ENCODE data around the gene IL1RL2.
A peak's percentile ranks its signal among the peaks of the same experiment; 100 is the strongest.

The IL1RL2 gene

DNA sequence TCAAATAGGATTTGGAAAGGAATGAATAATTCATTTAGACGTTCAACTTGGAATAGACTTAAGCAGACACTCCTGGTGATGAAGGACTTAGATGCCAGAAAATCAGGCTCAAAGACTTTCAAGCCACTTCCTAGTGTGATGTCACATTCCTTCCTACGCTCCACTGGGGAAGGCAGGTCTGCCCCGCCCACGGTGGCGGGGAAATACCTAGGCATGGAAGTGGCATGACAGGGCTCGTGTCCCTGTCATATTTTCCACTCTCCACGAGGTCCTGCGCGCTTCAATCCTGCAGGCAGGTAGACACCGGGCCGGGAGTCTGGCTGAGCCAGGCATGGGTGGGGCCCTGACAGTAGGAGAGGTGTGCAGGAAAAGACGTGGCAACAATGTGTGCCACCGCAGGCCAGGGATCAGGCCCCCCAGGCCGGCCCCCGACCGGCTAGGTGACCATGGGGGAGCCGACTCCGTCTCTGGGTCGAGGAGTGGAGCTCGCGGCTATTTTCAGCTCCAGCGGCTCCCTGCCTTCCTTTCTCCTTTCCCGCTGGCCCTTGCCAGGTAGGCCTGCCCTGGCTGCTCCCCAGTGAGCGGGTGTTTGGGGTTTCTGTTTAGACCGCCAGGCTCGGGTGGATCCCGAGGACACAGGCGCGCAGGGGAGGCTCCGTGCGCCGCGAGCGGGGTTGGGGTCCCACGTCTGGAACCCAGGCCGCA, at the start of gene IL1RL2:
TSS of gene IL1RL2 (plus strand) at position 233 of the 705 bp plus-strand sequence. CDS start 845 bp downstream, outside the sequence.
- peak in 1 of 2 experiments; percentile 29 for DNase-seq

DNA sequence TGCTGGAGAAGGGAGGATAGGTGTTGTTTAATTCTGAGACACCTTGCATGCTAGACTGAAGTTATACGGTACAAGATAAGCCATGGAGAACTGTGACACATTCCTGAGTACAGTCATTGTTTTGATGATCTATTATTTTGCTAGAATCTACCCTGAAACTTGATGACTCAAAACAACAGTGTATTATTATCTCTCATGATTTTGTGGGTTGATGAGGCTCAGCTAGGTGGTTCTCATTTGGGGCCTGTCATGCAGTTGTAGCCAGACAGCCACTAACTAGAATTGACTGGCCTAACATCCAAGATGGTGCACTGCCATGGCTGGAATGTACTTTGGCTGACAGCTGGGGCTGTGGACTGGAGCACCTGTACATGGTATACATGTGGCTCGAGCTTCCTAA, 49.7 kb upstream of the IL1RL2 start:
- peak; percentile 63 to 65 for DNase-seq

DNA sequence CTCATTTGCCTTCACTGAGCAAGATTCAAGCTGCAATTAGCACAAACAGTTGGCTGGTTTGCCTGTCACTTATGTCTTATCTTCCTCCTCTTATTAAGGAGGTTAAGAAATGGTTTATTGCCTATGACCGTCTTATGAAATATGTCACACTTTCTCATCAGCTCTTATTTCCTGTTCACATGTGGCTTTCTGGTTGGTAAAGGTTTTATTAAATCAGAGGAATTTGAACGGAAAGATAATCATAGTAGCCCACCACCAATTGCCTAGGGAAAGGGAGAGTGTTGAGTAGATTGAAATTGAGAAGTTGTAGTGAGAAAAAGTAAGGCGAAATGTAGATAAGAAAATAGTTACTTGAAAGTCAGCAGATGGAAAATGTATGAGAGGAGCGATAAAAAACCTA, 48.5 kb upstream of the IL1RL2 start:
- no peak for DNase-seq

DNA sequence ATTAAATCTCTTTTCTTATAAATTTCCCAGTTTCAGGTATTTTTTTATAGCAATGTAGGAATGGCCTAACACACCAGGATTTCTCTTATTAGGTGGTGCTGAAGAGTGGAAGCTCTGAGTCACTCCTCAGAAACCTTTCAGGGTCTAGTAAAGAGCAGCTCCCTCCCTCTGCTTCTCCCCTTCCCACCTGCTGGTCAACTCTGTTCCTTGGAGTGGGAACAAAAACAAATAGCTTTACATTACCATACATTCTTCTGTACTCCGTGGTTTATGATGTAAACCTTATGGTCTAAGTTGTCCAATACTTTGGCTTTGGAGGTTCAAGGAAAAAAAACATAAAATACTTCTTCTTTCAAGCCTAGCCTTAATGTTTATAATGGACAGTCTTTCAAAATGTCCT, 47.0 kb upstream of the IL1RL2 start:
- DNase-seq, result no peak

DNA sequence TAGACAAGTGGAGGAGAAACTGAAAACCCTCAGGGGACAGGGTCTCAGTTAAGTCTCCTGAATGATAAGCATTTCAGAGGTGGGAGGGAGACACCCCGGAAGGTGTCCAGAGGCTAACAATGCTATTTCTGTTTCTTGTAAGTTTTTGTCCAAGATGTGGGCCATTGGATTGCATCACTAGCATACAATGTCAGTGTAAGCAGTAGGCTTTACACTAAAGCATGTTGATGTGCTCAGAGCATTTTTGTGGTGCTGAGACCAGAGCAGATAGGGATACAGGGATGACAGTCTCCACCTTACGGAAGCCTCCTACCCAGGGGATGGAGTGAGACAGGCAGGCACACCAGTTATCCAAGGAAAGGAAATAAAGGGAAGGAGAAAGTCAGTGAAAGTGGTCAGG, 46.4 kb upstream of the IL1RL2 start:
- no peak for DNase-seq

DNA sequence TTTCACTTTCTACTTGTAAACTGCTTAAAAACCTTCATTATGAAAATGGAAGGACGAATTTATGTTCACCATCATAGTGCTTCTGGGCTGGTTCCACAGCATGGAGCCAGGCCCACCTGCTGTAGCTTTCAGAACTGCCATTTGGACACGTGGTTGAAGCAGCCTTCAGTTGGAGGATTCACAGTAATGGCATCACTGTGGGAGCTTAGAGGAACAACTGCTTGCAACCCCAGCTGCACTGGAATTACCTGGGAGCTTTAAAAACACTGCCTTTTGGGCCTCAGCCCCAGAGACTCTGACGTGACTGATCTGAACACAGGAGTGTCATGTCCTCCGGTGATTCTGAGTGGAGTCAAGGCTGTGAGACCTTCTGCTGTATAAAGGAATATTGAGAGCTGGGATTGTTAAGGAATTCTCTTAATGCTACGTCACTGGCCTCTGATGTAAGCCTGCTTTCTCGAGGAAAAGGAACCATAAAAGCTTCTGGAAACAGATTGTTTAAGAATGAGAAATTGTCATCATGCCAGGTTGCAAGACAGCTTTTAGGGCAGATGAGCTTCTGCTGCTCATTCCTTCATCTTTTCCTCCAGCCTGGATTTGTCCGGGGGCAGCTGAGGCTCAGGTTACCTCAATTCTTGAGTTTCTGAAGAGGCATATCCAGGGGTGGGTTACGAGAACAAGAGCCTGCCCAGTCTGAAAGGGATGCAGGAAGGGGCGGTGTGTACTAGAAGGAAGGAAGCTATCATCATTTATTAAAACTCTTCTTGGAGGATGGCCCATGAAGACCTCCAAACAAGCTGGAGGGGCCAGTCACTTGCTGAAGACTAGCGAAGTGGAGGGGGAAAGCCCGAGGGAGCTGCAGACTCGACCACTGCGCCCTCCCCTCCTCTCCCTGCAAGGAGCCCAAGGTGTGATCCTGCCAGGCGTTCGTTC, 45.5 kb upstream of the IL1RL2 start:
- DNase-seq, result no peak

DNA sequence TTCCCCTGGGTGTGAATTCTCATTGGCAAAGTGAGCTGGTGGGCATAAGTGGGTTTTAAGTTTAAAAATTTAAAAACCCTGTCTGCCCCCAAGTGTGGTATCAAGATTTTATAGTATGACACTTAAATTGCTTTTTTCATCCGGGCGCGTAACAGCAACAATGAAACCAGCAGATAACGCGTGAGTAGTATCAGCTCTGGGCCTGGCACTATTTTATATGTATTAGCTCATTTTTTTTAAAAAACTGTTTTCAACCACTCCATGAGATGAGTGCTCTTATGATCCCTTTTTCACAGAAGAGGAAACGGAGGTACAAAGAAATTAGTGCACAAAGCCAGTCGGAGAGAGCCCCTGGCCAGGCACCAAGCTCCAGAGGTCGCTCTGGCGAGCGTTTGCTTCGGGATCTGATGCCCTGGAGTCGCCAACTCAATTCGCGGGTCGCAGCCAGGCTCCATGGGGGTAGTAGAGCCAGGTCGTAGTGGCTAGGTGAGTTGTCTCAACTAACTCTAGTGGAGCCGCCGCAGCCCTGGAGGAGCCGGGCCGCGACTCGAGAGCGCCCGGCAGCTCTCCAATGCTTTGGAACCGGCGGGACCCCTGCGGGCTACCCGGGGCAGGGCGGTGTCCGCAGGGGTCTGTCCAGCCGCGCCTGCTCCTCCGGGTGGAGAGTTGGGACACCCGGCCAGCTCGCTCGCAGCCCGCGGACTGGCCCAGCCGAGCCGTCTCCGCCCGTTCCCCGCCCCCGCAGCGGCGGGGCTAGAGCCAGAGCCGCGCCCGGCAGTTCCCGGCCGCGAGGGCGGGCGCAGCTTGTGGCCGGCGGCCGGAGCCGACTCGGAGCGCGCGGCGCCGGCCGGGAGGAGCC, 44.6 kb upstream of the IL1RL2 start, which contains the start of gene IL1R1:
TSS of gene IL1R1 (plus strand) at position 777 of the 859 bp plus-strand sequence. CDS start 14,979 bp downstream, outside the sequence.
- DNase-seq, result peak; percentile 47 to 61

DNA sequence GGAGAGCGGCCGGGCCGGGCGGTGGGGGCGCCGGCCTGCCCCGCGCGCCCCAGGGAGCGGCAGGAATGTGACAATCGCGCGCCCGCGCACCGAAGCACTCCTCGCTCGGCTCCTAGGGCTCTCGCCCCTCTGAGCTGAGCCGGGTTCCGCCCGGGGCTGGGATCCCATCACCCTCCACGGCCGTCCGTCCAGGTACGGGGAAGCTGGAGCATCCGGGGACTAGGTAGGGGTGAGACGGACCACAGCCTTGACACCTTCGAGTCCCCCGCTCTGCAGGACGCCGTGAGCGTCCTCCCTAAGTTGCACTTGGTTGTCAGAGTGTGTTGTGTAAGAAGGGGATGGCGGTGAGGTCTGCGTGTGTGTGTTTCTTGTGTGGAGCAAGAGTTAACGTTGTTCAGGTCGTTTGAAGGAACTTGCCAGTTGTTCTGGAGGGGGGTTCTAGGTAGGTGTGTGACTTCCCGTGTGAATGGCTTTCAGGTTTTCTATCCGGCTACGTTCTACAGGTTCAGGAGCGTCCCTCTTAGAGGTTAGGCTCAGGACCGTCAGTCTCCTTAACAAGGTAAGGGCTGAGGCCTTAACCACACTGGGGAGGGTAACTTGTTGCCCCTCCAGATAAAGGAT, 43.9 kb upstream of the IL1RL2 start:
- DNase-seq, result peak; percentile 50 to 52

DNA sequence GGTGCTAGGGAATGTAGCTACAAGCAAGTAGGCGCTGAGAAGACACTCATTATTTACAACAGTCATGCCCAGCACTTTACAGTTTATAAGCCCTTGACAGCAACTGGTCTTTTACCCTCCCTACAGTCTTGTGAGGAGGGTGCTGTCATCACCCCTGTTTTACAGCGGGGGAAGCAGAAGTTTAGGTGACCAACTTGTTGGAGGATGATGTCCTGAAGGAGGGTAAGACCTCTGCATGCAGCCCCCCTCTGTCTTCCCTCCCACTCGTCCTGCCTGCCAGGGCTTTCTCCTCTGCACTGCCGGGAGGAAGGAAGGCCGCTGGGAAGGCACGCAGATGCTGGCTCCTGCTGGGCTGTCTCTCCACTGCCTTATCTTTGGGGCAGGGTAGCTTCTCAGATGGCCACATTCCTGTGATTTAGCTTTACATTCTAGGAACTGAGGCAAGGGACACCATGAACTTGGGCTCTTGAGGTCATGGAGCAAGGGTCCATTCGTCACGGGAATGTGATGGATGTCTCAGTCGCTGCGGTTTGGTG, 43.3 kb upstream of the IL1RL2 start:
- DNase-seq, result no peak

DNA sequence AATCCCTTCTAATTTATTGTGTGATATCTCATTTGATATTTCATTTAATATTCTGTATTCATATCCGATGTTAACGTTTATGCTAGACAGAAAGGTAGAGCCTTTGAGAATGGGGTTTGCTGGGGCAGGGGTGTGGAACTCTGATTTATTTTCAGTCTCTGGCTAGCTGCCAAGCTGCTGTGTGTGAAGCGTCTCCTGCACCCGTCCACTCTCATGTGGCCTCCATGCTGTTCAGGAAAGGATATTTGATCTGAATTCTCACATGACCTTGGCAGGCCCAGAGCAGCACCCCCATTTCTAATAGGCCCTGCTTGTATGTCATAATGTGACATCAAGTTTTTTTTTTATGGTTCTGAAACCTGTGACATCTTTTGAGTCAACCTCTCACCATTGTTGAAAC, 42.7 kb upstream of the IL1RL2 start:
- DNase-seq, result no peak

DNA sequence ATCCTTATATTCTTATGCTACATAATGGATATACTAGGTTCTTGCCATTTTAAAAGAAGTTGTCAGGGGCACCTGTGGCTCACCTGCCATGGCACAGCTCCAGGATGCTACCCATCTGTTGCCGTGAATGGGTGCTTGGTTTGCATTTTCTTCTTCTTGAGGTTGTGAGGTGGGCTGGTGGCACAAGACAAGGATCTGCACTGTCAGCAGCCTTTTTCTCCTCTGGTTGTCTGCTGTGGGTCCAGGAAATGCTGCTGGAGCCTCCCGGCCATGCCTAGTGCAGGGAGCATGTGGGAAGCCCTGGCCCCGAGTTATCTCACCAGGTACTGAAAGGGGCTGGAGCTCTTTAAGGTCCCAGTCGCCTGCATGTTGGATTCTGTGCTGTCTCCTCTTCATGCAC, 41.7 kb upstream of the IL1RL2 start:
- no peak for DNase-seq

DNA sequence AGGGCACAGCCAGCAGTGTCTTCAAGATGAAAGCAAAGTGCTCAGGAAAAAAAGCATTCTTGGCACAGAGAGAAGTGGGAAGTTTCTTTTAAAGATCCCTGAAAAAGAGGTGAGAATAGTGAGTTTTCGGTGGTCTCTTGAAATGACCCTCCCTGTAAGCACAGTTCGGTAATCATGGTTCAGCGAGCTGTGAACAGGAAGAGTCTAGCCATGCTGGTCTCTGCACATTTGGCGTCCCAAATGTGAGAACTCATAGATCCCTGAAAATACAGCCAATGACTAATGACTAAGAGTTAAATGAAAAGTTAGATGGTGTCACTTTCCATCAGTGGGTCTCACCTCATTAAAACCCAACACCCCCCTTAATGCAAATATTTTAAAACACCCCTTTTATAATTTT, 40.9 kb upstream of the IL1RL2 start:
- no peak for DNase-seq

DNA sequence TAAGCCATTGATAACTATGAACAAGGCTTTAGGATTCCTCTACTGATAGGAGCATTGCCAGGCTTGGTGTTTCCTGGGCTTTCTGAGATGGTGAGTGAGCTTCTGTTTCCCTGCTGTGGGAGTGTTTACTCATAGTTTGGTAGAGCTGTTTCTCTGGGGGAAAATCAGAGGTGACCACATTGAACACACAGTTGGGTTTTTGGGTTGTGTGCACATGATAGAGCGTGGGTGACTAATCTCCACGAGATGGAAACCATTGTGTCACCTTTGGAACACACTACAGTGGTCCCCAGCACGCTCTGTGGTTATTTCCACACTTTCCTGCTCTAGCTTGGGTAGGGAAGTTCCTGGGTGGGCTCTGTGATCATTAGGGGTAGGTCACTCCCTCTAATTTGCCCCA, 38.9 kb upstream of the IL1RL2 start:
- DNase-seq, result peak; percentile 77 to 79

DNA sequence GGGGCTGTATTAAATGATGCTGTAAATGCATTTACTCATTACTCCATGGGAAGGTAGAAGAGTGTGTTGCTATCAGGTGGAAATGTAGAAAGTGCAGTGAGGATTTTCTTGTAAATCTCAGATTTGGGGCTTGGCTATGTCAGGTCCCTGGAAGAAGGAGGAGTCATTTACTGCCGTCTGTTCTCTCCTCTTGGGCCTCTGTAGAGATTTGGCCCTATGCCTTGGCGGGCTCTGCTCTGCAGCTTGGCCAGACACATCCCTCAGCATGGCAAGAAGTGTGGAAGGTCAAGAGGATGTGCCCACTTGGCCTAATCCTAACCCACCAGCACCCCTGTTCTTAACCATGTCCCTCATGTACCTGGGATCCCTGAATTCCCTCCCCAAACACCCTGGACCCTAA, 37.6 kb upstream of the IL1RL2 start:
- no peak for DNase-seq

DNA sequence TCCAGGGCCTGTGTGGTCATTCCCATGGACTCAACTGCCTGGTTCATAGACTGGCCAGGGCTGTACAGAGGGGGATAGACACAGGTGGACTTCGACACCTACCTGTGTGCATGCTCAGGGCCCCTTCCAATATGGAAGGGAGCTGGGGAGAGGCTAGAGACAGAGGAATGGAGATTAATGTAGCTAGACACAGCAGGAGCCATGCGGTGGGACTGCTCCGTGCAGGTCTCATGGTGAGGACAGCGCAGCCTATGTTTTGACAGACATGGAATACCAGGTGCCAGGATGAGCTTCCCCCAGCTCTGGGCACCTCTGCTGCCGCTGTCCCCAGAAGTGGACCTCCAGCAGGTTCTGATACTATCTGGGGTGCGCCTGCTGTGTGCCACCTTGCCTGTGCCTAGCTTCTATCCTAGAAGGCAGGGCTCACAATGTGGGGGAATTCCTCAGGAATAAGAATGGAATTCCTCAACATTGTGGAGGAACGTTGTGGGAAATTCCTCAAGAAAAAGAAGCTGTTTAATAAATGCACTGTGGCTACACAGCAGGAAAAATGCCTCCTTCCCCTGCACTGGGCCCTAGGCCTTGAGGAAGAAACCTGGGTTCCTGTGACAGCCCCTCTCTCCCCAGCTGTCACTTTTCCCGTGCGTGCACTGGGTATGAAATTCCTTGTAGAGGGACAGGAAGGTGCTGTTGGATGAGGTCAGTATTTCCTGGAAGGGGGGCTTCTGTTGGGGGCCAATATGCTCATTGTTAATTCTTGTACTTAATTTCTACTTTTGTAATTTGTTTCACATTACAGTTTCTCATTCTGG, 37.0 kb upstream of the IL1RL2 start:
- no peak for DNase-seq

DNA sequence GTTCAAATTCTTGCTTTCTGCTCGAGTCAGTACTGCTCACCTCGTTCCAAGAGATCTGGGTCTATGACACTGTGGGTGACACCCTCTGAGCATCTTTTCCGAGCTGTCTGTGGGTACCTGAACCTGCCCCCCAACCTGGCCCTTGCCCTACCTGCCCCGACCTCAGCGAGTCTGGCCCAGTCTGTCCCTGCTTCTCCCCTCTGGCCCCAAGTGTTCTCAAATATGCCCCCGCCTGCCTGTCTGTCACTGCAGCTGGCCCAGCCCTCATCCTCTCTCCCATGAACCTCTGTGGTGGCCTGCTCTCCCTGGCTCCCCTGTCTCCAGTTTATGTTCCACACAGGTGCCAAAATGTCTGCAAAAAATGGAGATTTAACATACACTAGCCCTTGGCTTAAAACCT, 32.5 kb upstream of the IL1RL2 start:
- no peak for DNase-seq

DNA sequence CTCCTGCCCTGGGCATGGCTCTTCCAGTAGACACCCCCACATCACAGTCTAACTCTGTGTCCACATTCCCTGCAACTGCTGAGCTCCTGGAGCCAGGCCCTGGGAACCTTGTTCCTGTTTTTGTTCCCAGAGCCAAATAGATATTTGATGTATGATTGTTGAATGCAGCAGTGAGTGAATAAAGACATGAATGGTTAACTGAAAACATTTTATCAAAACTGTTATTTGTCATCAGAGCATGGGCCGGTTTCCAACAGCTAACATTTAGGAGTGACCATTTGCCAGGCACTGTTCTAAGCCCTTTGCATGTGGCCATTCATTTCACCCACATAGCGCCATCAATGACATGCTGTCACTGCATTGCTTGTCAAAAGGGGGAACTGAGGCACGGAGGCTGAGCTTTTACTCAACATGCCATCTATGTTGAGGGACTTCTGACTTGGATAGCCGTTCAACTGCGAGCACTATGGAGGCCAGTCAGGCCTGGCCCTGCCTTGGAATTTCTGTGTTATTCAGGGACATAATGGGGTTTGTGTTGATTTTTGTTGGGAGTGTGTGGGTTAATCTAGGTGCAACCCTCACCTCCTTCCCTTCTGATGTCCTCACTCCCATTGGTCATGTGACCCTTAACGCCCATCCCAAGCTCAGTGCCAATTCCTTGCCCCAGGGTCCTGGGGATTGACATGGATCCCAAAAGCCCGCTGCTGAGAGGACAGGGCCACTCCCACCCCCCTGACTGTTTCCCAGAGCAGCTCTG, 31.7 kb upstream of the IL1RL2 start:
- DNase-seq, result no peak

DNA sequence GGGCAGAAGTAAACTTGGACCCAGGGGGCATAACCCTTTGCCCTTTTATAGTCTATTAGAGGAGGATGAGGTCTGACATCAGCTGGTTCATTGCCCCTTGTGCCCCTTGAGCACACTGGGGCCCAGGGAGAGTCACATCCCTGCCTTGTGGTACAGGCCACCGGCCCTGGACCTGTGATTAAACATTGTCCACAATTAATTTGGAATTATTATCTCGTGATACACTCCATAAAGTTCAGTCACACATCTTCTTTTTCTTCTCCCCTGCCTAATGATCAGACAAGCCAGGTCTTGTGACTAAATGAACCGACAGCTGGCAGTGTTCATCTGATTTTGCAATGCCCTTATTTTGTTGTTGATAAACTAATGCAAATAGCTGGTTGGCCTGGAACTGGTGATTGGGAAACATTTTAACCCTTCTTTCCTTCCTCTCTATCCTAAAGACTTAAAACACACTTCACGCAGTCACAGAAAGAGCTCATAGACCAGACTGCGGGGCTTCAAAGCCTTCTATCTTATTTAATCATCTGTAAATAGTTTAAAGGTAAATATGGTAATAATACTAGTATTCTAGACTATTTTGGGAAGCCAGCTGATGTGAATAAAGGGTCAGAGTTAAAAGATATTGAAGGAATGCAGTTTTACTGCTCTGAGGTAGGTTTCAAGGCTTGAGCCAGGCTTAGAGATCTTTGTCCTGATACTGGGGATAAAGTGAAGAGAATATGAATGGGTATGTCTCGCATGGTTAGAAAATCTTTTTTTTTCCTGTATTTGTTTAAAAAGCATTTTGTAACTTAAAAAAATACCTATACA, 30.9 kb upstream of the IL1RL2 start:
- DNase-seq, result no peak

DNA sequence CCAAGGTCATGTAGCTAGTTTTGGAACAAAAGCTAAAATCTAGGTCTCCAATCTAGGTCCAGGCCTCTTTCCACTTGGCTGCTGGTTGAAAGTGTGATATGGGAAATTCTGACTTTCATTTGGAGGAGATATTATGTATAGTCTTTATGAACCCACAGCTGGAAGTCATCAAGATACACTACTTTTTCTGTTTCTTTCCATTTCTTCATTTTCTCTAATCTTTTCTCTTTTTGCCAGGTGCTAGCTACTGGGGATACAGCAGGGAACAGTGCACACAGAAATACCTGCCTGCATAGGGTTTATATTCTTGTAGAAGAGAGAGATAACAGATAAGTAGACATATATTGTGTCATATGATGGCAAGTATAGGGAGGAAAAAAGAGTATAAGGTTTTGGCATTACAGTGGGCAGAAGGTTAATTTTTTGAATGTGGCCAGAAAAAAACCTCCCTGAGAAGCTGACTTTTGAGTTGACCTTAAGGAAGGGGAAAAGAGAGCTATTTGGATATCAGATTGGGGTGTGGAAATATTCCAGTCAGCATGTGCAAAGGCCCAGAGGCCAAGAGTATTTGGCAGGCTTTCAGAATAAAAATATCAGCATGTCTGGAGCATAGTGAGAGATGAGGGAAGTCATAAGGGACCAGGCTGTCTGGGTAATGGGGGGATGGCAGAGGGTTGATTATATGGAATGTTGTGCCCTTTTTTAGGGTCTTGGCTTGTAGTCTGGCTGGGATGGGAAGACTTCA, 28.6 kb upstream of the IL1RL2 start:
- DNase-seq, result no peak

Data from activated T-cell treated with anti-CD3 and anti-CD28 coated beads, Interleukin-2, amount 50 U/mL, for 48 hours (primary cell).